H1 (cell line): ENCODE results near the gene NAGA. TPM values are rescaled to one million over a fixed set of nuclear protein-coding genes. Genes with fewer than 3 reads are reported as not detected.

Experiments
- CTCF ChIA-PET: fragments of 300-600 bp; sonication (Branson Sonifier 250); formaldehyde crosslinking; loops from one replicate; lab custom pipeline; 2021; ENCODE audit not compliant: partially characterized antibody; lab: Charles Lee
- POLR2A ChIA-PET: fragments of 300-600 bp; sonication (Branson Sonifier 250); formaldehyde crosslinking; loops from one replicate; lab custom pipeline; 2021; ENCODE audit warnings: inconsistent platforms; ENCODE audit not compliant: partially characterized antibody; lab: Charles Lee
- DNase-seq, 2 experiments: peaks; one replicate each; pipeline versions ENCODE4 v3.0.0 to v3.0.0-alpha.2; 2010 to 2022; ENCODE audit warnings: low spot score in 2 of 2, low read depth in 1 of 2, mixed read lengths in 1 of 2
- FAIRE-seq: peaks from 2 replicates; lab custom pipeline; 2011; peaks lifted over from hg19 to GRCh38; lab: Jason Lieb, UNC
- H2AFZ ChIP-seq: 2 replicates; pipeline ENCODE4 v1.8.1; 2012; ENCODE audit warnings: low read length, inconsistent platforms
- H2AK5ac ChIP-seq: 2 replicates; pipeline ENCODE4 v1.6.1; 2013; ENCODE audit warnings: low read depth, low read length
- H2BK120ac ChIP-seq: replicated peaks from 2 replicates; pipeline ENCODE3; 2013; ENCODE audit warnings: low read depth, low read length, inconsistent platforms
- H2BK12ac ChIP-seq: 2 replicates; pipeline ENCODE4 v1.6.1; 2013; ENCODE audit warnings: low read depth, low read length
- H2BK15ac ChIP-seq: 2 replicates; pipeline ENCODE4 v1.6.1; 2013; ENCODE audit warnings: low read length
- H2BK20ac ChIP-seq: 2 replicates; pipeline ENCODE4 v1.6.1; 2013; ENCODE audit warnings: low read length
- H2BK5ac ChIP-seq: 2 replicates; pipeline ENCODE4 v1.6.1; 2013; ENCODE audit warnings: low read depth, low read length
- H3K14ac ChIP-seq: 2 replicates; pipeline ENCODE4 v1.6.1; 2013; ENCODE audit warnings: inconsistent platforms; ENCODE audit not compliant: insufficient read length
- H3K18ac ChIP-seq: 2 replicates; pipeline ENCODE4 v1.6.1; 2013; ENCODE audit warnings: low read length; ENCODE audit errors: extremely low read depth
- H3K23ac ChIP-seq: 2 replicates; pipeline ENCODE4 v1.6.1; 2013; ENCODE audit warnings: inconsistent platforms; ENCODE audit not compliant: insufficient read length
- H3K23me2 ChIP-seq: 2 replicates; pipeline ENCODE4 v1.6.1; 2013; ENCODE audit warnings: low read depth, low read length
- H3K27ac ChIP-seq: 2 replicates; pipeline ENCODE4 v1.6.1; 2011; ENCODE audit warnings: low read depth, low read length, inconsistent platforms
- H3K27me3 ChIP-seq, 4 experiments: replicated peaks in 1 of 4; 1 replicate in 1 of 4; 2 replicates in 3 of 4; pipeline versions ENCODE4 v1.6.1 to v1.8.1; 2011 to 2013; ENCODE audit warnings: low read length in 3 of 4, mild to moderate bottlenecking in 3 of 4, inconsistent platforms in 2 of 4, mixed read lengths in 2 of 4, moderate library complexity in 1 of 4; ENCODE audit not compliant: control insufficient read depth in 3 of 4, insufficient read depth in 3 of 4; ENCODE audit errors: extremely low read depth in 1 of 4
- H3K36me3 ChIP-seq, 4 experiments: 2 replicates each; pipeline versions ENCODE4 v1.6.1 to v1.8.1; 2011 to 2013; ENCODE audit warnings: mild to moderate bottlenecking in 4 of 4, low read length in 3 of 4, moderate library complexity in 2 of 4, control low read depth in 1 of 4, inconsistent platforms in 1 of 4; ENCODE audit not compliant: insufficient read depth in 4 of 4, control insufficient read depth in 2 of 4
- H3K4ac ChIP-seq: replicated peaks from 2 replicates; pipeline ENCODE3; 2013; ENCODE audit warnings: low read length, low read depth, mixed read lengths, inconsistent platforms; ENCODE audit not compliant: insufficient read length
- H3K4me1 ChIP-seq, 4 experiments: replicated peaks in 1 of 4; 1 replicate in 1 of 4; 2 replicates in 3 of 4; pipeline versions ENCODE4 v1.6.1 to v1.8.1; 2011 to 2013; ENCODE audit warnings: low read length in 3 of 4, inconsistent platforms in 2 of 4, mixed read lengths in 1 of 4; ENCODE audit not compliant: insufficient read depth in 4 of 4, control insufficient read depth in 3 of 4
- H3K4me2 ChIP-seq, 2 experiments: 2 replicates each; pipeline versions ENCODE4 v1.6.1 to v1.8.1; 2011 to 2013; ENCODE audit warnings: low read depth in 2 of 2, low read length in 2 of 2, control low read depth in 1 of 2, inconsistent platforms in 1 of 2, mild to moderate bottlenecking in 1 of 2; ENCODE audit not compliant: insufficient read depth in 1 of 2
- H3K4me3 ChIP-seq, 4 experiments: fragments of 200-600, 300-600 bp in 1 of 4; sonication (generic), shearing (Covaris generic), sonication (Bioruptor Twin) in 1 of 4; 2 replicates each; pipeline versions ENCODE4 v1.5.1 to v1.8.1; 2011 to 2016; ENCODE audit warnings: low read length in 4 of 4, low read depth in 3 of 4, control low read depth in 2 of 4, inconsistent platforms in 2 of 4, mild to moderate bottlenecking in 2 of 4, mixed read lengths in 1 of 4, moderate library complexity in 1 of 4; ENCODE audit not compliant: insufficient read depth in 2 of 4; ENCODE audit errors: extremely low read depth in 1 of 4
- H3K56ac ChIP-seq: replicated peaks from 2 replicates; pipeline ENCODE3; 2013; ENCODE audit warnings: low read depth, mild to moderate bottlenecking, mixed read lengths, low read length, inconsistent platforms; ENCODE audit not compliant: insufficient read length
- H3K79me1 ChIP-seq: 2 replicates; pipeline ENCODE4 v1.6.1; 2013; ENCODE audit warnings: low read depth, low read length, control low read depth
- H3K79me2 ChIP-seq, 2 experiments: 2 replicates each; pipeline versions ENCODE4 v1.6.1 to v1.8.1; 2012 to 2013; ENCODE audit warnings: low read length in 2 of 2, mild to moderate bottlenecking in 2 of 2, inconsistent platforms in 1 of 2; ENCODE audit not compliant: insufficient read depth in 2 of 2, control insufficient read depth in 1 of 2
- H3K9ac ChIP-seq, 4 experiments: replicated peaks in 1 of 4; 1 replicate in 1 of 4; 2 replicates in 3 of 4; pipeline versions ENCODE4 v1.6.1 to v1.8.1; 2011 to 2013; ENCODE audit warnings: low read depth in 3 of 4, low read length in 3 of 4, control low read depth in 2 of 4, mild to moderate bottlenecking in 2 of 4, moderate library complexity in 2 of 4, inconsistent platforms in 1 of 4; ENCODE audit errors: extremely low read depth in 1 of 4
- H3K9me3 ChIP-seq, 2 experiments: 2 replicates each; pipeline versions ENCODE4 v1.6.1 to v1.8.1; 2012 to 2013; ENCODE audit warnings: mild to moderate bottlenecking in 2 of 2, moderate library complexity in 2 of 2, control low read depth in 1 of 2, inconsistent platforms in 1 of 2, low read depth in 1 of 2, low read length in 1 of 2, mixed read lengths in 1 of 2; ENCODE audit not compliant: insufficient read depth in 2 of 2
- H4K20me1 ChIP-seq, 2 experiments: replicated peaks in 1 of 2; 2 replicates each; pipeline versions ENCODE3 to v1.8.1; 2011 to 2013; ENCODE audit warnings: inconsistent platforms in 2 of 2, low read length in 2 of 2, mild to moderate bottlenecking in 1 of 2; ENCODE audit not compliant: insufficient read depth in 2 of 2, control insufficient read depth in 1 of 2
- H4K5ac ChIP-seq: 2 replicates; pipeline ENCODE4 v1.6.1; 2013; ENCODE audit warnings: low read length, low read depth, mixed read lengths, inconsistent platforms; ENCODE audit not compliant: insufficient read length
- H4K8ac ChIP-seq: 2 replicates; pipeline ENCODE4 v1.8.0; 2013; ENCODE audit warnings: mild to moderate bottlenecking, moderate library complexity, low read length, inconsistent platforms; ENCODE audit not compliant: insufficient read depth; ENCODE audit errors: extremely low read depth
- H4K91ac ChIP-seq: replicated peaks from 2 replicates; pipeline ENCODE3; 2013; ENCODE audit warnings: low read length, mixed read lengths, inconsistent platforms; ENCODE audit not compliant: insufficient read length
- GTF2F1 ChIP-seq: IDR thresholded peaks from 2 replicates; pipeline ENCODE4 v1.6.1; 2012; ENCODE audit warnings: low read depth, low read length, improper control_type of control experiment, borderline replicate concordance
- MAFK ChIP-seq: IDR thresholded peaks from 2 replicates; pipeline ENCODE4 v1.6.1; 2012; ENCODE audit warnings: low read depth, mild to moderate bottlenecking, improper control_type of control experiment, low read length
- MAX ChIP-seq: IDR thresholded peaks from 2 replicates; pipeline ENCODE4 v1.6.1; 2012; ENCODE audit warnings: inconsistent platforms
- PHF8 ChIP-seq: fragments of 200-600 bp; sonication (generic); conservative IDR thresholded peaks from 2 replicates; pipeline ENCODE4 v1.7.1; 2012; ENCODE audit warnings: low read depth, mild to moderate bottlenecking, inconsistent platforms, low read length, moderate library complexity
- POLR2A ChIP-seq, 2 experiments: IDR thresholded peaks; 1 replicate in 1 of 2; 2 replicates in 1 of 2; pipeline ENCODE4 v1.6.1; 2011; ENCODE audit warnings: low read depth in 2 of 2, low read length in 2 of 2, mild to moderate bottlenecking in 2 of 2; ENCODE audit errors: control extremely low read depth in 1 of 2
- POLR2AphosphoS5 ChIP-seq: IDR thresholded peaks from 2 replicates; pipeline ENCODE4 v1.6.1; 2011; ENCODE audit warnings: low read depth, low read length
- YY1 ChIP-seq: IDR thresholded peaks from 2 replicates; pipeline ENCODE4 v1.6.1; 2011; ENCODE audit warnings: low read depth, mild to moderate bottlenecking, low read length
- WGBS, 2 experiments: shearing (Covaris generic) in 1 of 2; methylation state at CpG; one replicate each; pipeline versions ENCODE4 v1.1.6 to v1.1.7; 2013 to 2015; ENCODE audit warnings: low lambda C conversion rate in 2 of 2, mixed read lengths in 2 of 2, inconsistent platforms in 1 of 2, low coverage in 1 of 2, missing lambda C conversion rate in 1 of 2; ENCODE audit not compliant: insufficient replicate concordance in 2 of 2, insufficient coverage in 1 of 2, insufficient read length in 1 of 2; ENCODE audit errors: extremely low coverage in 1 of 2, missing lambda C conversion rate in 1 of 2; 5-methylcytosine and 5-hydroxymethylcytosine counted together
- polyA plus RNA-seq, 7 experiments: library from polyadenylated mRNA; depleted of rRNA in 3 of 7; stranded (reverse) in 5 of 7; unstranded in 2 of 7; fragments of >200 nt in 5 of 7; fragments of 200-250 nt in 2 of 7; gene quantifications; 1 replicate in 5 of 7; 2 replicates in 1 of 7; 4 replicates in 1 of 7; pipeline versions ENCODE4 v1.2.1 to v1.2.3, GENCODE V29; 2011 to 2013; ENCODE audit warnings: missing spikeins in 2 of 7, mixed read lengths in 2 of 7
- total RNA-seq: library from RNA; stranded (reverse); fragmentation: NEBNext Ultra II Directional; extraction: Animal tissue kit (Norgen Biotek cat#: 25700); gene quantifications from 2 replicates; pipeline ENCODE4 v1.2.1, GENCODE V29; 2021
- TF ChIP-seq, protein P1 (sequence below): IDR thresholded peaks from 2 replicates; pipeline ENCODE4 v1.6.1; 2011; ENCODE audit warnings: low read length, improper control_type of control experiment

Gene NAGA
- total and polyA plus RNA-seq, 2 of the 8 experiments (the other 6 are each of a cell fraction or from before 2014, with no cell fraction given), result 14.8 to 30.7 TPM

DNA sequence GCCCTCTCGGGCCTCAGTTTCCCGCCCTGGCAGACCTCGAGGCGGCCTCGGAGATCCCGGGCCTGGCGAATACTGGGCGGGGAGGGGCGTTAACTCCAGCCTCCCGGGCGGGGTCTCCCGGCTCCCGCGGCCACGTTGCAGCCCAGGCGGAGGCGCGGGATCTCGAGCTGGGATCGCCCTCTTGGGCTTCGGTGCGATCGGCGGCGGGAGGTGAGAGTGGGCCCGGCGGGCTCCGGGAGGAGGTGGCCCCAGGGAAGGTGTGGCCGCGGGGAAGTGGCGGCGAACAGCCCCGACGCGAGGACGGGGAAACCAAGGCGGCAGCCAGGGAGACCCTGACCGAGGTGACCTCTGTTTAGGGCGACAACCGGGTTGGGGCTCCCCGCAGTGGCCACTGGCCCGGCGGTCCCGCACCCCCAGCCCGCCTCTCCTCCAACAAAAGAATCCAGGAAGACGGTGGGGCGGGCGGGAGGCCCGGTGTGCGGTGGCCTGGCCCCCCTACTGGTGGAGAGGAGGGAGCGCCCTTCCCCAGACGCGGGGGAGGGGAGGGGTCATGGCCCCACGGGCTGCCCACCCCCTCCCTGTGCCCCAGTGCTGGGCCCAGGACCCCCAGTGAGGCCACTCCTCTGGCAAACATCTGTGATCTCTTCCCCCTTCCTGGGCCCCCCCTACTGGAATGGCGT is 3.7 kb upstream of the NAGA start, which contains the start of gene PHETA2:
Gene PHETA2, plus strand, starts transcription at position 117 of the 680 bp plus-strand sequence. CDS start 3,046 bp downstream, outside the sequence.
- Histone ChIP-seq H3K79me1 (no peaks in the 10 kb centered on the region), H2AFZ (0 out of 2 replicates have a peak within 1 kb of the TSS, but pooled peaks have one; percentile 66)
- TF ChIP-seq POLR2A (IDR thresholded peaks at IDR 0.05; ENCODE audit: control extremely low read depth in 1 of 2, low read depth in 2 of 2, low read length in 2 of 2) (peak in 1 of 2 experiments; percentile 62; a peak in 2 of 3 replicates), YY1 (peak; percentile 22; the same call in 1 of the 2 replicates), POLR2AphosphoS5 (peak; percentile 51; the same call in 1 of the 2 replicates), MAX (peak; percentile 66; the same call in 1 of the 2 replicates), PHF8 (peak; percentile 58), GTF2F1 (no peak), MAFK (no peak)
- TF ChIP-seq, protein P1, sequence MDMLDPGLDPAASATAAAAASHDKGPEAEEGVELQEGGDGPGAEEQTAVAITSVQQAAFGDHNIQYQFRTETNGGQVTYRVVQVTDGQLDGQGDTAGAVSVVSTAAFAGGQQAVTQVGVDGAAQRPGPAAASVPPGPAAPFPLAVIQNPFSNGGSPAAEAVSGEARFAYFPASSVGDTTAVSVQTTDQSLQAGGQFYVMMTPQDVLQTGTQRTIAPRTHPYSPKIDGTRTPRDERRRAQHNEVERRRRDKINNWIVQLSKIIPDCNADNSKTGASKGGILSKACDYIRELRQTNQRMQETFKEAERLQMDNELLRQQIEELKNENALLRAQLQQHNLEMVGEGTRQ, result no peak

More for the DNA sequence above, 3.7 kb upstream of the NAGA start, which contains the start of gene PHETA2:
- H3K36me3 ChIP-seq, result 0 out of 8 replicates have a peak, but pooled peaks cover 0 to 3% (median under 1%) of the 10 kb centered on the region in 4 experiments
- no peak within 1 kb of the TSS for H3K23ac ChIP-seq
- peaks cover 2 to 24% (median 14%) of the 10 kb centered on the region in 4 experiments for H3K4me1 ChIP-seq
- ChIA-PET CTCF (interaction anchor here (0.6 kb wide), 1 partner anchor 88 kb away, joined by 3 read pairs; no protein-coding TSS in a partner anchor), POLR2A (interaction anchor here (1.0 to 8.9 kb wide), 2 partner anchors 16 to 27 kb away, joined by 3 to 94 read pairs; partner anchors contain the start of gene NDUFA6)
- H3K27ac ChIP-seq, result no peak within 1 kb of the TSS
- H3K14ac ChIP-seq, result no peak within 1 kb of the TSS
- H3K4me2 ChIP-seq, result peak within 1 kb of the TSS; percentile 41 to 73; a peak in 3 of 4 replicates
- peak within 1 kb of the TSS; percentile 2; the same call in 1 of the 2 replicates for H2BK15ac ChIP-seq
- no peaks in the 10 kb centered on the region for H3K79me2 ChIP-seq
- H2AK5ac ChIP-seq, result 0 out of 2 replicates have a peak within 1 kb of the TSS, but pooled peaks have one; percentile 7
- peak within 1 kb of the TSS; percentile 32 for H3K18ac ChIP-seq
- peak within 1 kb of the TSS; percentile 82 for H4K8ac ChIP-seq
- peak within 1 kb of the TSS; percentile 73 for H3K56ac ChIP-seq
- H3K4me3 ChIP-seq, result peak within 1 kb of the TSS; percentile 34 to 60 (median 46)
- no peak for FAIRE-seq
- peaks cover 0 to 9% (median 4%) of the 10 kb centered on the region in 4 experiments; a peak in 2 of 7 replicates for H3K27me3 ChIP-seq
- DNase-seq, result peak in 1 of 2 experiments; percentile 67
- H2BK5ac ChIP-seq, result peak within 1 kb of the TSS; percentile 60; the same call in 1 of the 2 replicates
- H3K9me3 ChIP-seq, result no peaks in the 10 kb centered on the region
- H2BK12ac ChIP-seq, result 0 out of 2 replicates have a peak within 1 kb of the TSS, but pooled peaks have one; percentile 5
- no peak within 1 kb of the TSS for H2BK20ac ChIP-seq
- peak within 1 kb of the TSS; percentile 49 to 87 (median 69); a peak in 6 of 7 replicates for H3K9ac ChIP-seq
- peaks cover 8% of the 10 kb centered on the region; the same call in 1 of the 2 replicates for H3K23me2 ChIP-seq
- peak within 1 kb of the TSS; percentile 54 for H4K5ac ChIP-seq
- H2BK120ac ChIP-seq, result no peak within 1 kb of the TSS
- H4K20me1 ChIP-seq, result no peaks in the 10 kb centered on the region
- H3K4ac ChIP-seq, result no peak within 1 kb of the TSS
- H4K91ac ChIP-seq, result peak within 1 kb of the TSS; percentile 72
- whole genome bisulfite sequencing, 2 experiments, result 7% methylated on average over 30 of the region's 55 CpGs; no CpG with 5 or more reads in 1 of the 2 experiments
